T-cell (primary cell): ENCODE results near the gene CYTH1. TPM values are rescaled to one million over a fixed set of nuclear protein-coding genes. Genes with fewer than 3 reads are reported as not detected.
A peak's percentile ranks its signal among the peaks of the same experiment; 100 is the strongest.
"Not testable (repeated sequence)": the region's sequence is repeated elsewhere in the genome, so short reads cannot be mapped to it uniquely, and the experiment has no call there.

Source experiments
- ATAC-seq, 4 experiments: fragments of 200-7000 bp in 3 of 4; fragments of 150-1000 bp in 1 of 4; cut with Tn5 transposase; replicated peaks in 1 of 4; 1 replicate in 3 of 4; 2 replicates in 1 of 4; pipeline ENCODE4 v1.10.0; 2021; ENCODE audit warnings: moderate library complexity in 3 of 4, mild to moderate bottlenecking in 2 of 4, moderate number of reproducible peaks in 1 of 4
- CTCF ChIA-PET, 2 donors: fragments of 300-600 bp; sonication (Branson Sonifier 250); formaldehyde crosslinking; loops; one replicate each; lab custom pipeline; 2022; ENCODE audit warnings: antibody characterized with exemption in 2 of 2; lab: Charles Lee
- POLR2A ChIA-PET, 2 donors: fragments of 300-600 bp; sonication (Branson Sonifier 250); formaldehyde crosslinking; loops; one replicate each; lab custom pipeline; 2022; ENCODE audit warnings: antibody characterized with exemption in 2 of 2; lab: Charles Lee
- DNase-seq, 35 experiments: peaks; one replicate each; pipeline versions ENCODE4 v3.0.0 to v3.0.0-alpha.2; 2013 to 2023
- H3K27ac ChIP-seq: one replicate; pipeline ENCODE4 v1.5.1; 2013; ENCODE audit warnings: low read length
- H3K27me3 ChIP-seq, 2 experiments: replicated peaks in 1 of 2; 1 replicate in 1 of 2; 2 replicates in 1 of 2; pipeline versions ENCODE4 v1.6.1 to v1.7.0; 2013; ENCODE audit warnings: low read length in 1 of 2, mixed read lengths in 1 of 2; ENCODE audit not compliant: control insufficient read depth in 2 of 2, insufficient read depth in 2 of 2; ENCODE audit errors: extremely low read depth in 1 of 2
- H3K36me3 ChIP-seq, 2 donors: 1 replicate in 1 of 2; 2 replicates in 1 of 2; pipeline versions ENCODE4 v1.6.1 to v1.7.0; 2013; ENCODE audit warnings: low read length in 1 of 2; ENCODE audit not compliant: control insufficient read depth in 2 of 2, insufficient read depth in 1 of 2; ENCODE audit errors: extremely low read depth in 1 of 2
- H3K4me1 ChIP-seq, 2 experiments: 1 replicate in 1 of 2; 2 replicates in 1 of 2; pipeline versions ENCODE4 v1.6.1 to v1.7.0; 2013; ENCODE audit warnings: low read length in 2 of 2, mixed read lengths in 1 of 2; ENCODE audit not compliant: insufficient read depth in 2 of 2, control insufficient read depth in 1 of 2; ENCODE audit errors: extremely low read depth in 1 of 2
- H3K4me3 ChIP-seq, 2 donors: 1 replicate in 1 of 2; 2 replicates in 1 of 2; pipeline versions ENCODE4 v1.5.1 to v1.7.0; 2013; ENCODE audit warnings: mild to moderate bottlenecking in 2 of 2, low read length in 1 of 2, moderate library complexity in 1 of 2; ENCODE audit not compliant: control insufficient read depth in 1 of 2; ENCODE audit errors: extremely low read depth in 1 of 2
- H3K9me3 ChIP-seq: 2 replicates; pipeline ENCODE4 v1.7.0; 2013
- H3K27ac Mint-ChIP-seq, 2 donors: one replicate each; pipeline ENCODE4 v1.8.0; 2020 to 2021; ENCODE audit warnings: mild to moderate bottlenecking in 2 of 2, mixed read lengths in 2 of 2
- H3K27me3 Mint-ChIP-seq, 2 donors: one replicate each; pipeline ENCODE4 v1.8.0; 2021 to 2022; ENCODE audit warnings: mixed read lengths in 2 of 2
- H3K36me3 Mint-ChIP-seq: one replicate; pipeline ENCODE4 v1.8.0; 2021; ENCODE audit warnings: mixed read lengths
- H3K4me1 Mint-ChIP-seq, 3 donors: one replicate each; pipeline ENCODE4 v1.8.0; 2020 to 2022; ENCODE audit warnings: mixed read lengths in 3 of 3, mild to moderate bottlenecking in 1 of 3
- H3K4me3 Mint-ChIP-seq, 3 donors: one replicate each; pipeline ENCODE4 v1.8.0; 2020 to 2022; ENCODE audit warnings: mild to moderate bottlenecking in 3 of 3, mixed read lengths in 3 of 3, moderate library complexity in 3 of 3
- H3K9me3 Mint-ChIP-seq, 3 donors: one replicate each; pipeline ENCODE4 v1.8.0; 2020 to 2022; ENCODE audit warnings: mixed read lengths in 3 of 3
- WGBS: methylation state at CpG from one replicate; pipeline ENCODE4 v1.1.5; 2013; ENCODE audit warnings: missing lambda C conversion rate; ENCODE audit not compliant: insufficient coverage; 5-methylcytosine and 5-hydroxymethylcytosine counted together
- total RNA-seq, 35 experiments: library from RNA in 6 of 35; stranded (reverse) in 6 of 35; fragments of 120-200 nt in 1 of 35; gene quantifications; one replicate each; pipeline versions ENCODE4 v1.2.1 to v1.2.4 and lab custom pipeline; 2013 to 2026

CYTH1 gene
- total RNA-seq, 5 donors from 2014 or later (not counting 1 experiment from before 2014, with no cell fraction given): 357 to 509 (median 372) TPM

GRCh38 chr17:78783711-78784324 is 1.7 kb upstream of the CYTH1 start:
- ChIA-PET POLR2A (interaction anchor here in 1 of 2 donors (0.6 kb wide), 1 partner anchor 86 kb away, joined by 7 read pairs; no protein-coding TSS in a partner anchor), CTCF (interaction anchor here in 1 of 2 donors (0.8 kb wide), 1 partner anchor 36 kb away, joined by 3 read pairs; no protein-coding TSS in a partner anchor)
- H3K9me3 ChIP-seq: no peaks in the 10 kb centered on the region
- peaks cover 7 to 79% of the 10 kb centered on the region in 2 experiments for H3K4me1 ChIP-seq
- H3K9me3 Mint-ChIP-seq: no peaks in the 10 kb centered on the region
- peak overlapping the region; percentile 66 for H3K27ac ChIP-seq
- H3K4me3 Mint-ChIP-seq: peak overlapping the region; percentile 84 to 97 (median 85)
- H3K27me3 Mint-ChIP-seq: no peaks in the 10 kb centered on the region
- peaks cover 11% of the 10 kb centered on the region for H3K36me3 Mint-ChIP-seq
- H3K4me3 ChIP-seq: no peak overlapping the region
- no peak for DNase-seq
- H3K36me3 ChIP-seq: peaks cover 0 to 2% of the 10 kb centered on the region in 2 donors
- peaks cover 55 to 68% (median 66%) of the 10 kb centered on the region in 3 donors for H3K4me1 Mint-ChIP-seq
- H3K27ac Mint-ChIP-seq: peak overlapping the region; percentile 90 to 93
- ATAC-seq: no peak
- no peaks in the 10 kb centered on the region for H3K27me3 ChIP-seq
- 99% methylated on average over 5 of the region's 7 CpGs for WGBS

- H3K27me3 ChIP-seq: no peaks in the 10 kb centered on the region
- H3K4me3 ChIP-seq: peak overlapping the region; percentile 62 to 94
- H3K27ac ChIP-seq: peak overlapping the region; percentile 83
- CTCF ChIA-PET: interaction anchor here (0.5 to 2.0 kb wide), 7 partner anchors 19 to 53 kb away, joined by 3 to 11 read pairs (median 3); no protein-coding TSS in a partner anchor
- DNase-seq (peak in 16 of 35 experiments; percentile 18 to 67 (median 46)), ATAC-seq (peak in 3 of 4 experiments; percentile 2 to 14 (median 5))
- WGBS: 0% methylated on average over 63 of the region's 68 CpGs
- no peaks in the 10 kb centered on the region for H3K9me3 ChIP-seq
- no peaks in the 10 kb centered on the region for H3K27me3 Mint-ChIP-seq
- peaks cover 14 to 80% of the 10 kb centered on the region in 2 experiments for H3K4me1 ChIP-seq
- H3K27ac Mint-ChIP-seq: peak overlapping the region; percentile 93 to 94
- H3K9me3 Mint-ChIP-seq: no peaks in the 10 kb centered on the region
- POLR2A ChIA-PET: interaction anchor here in 1 of 2 donors (0.6 to 1.9 kb wide), 6 partner anchors 14 to 60 kb away, joined by 5 to 17 read pairs (median 8); partner anchors contain the start of gene USP36
- peaks cover 0 to 3% of the 10 kb centered on the region in 2 donors for H3K36me3 ChIP-seq
- peaks cover 3% of the 10 kb centered on the region for H3K36me3 Mint-ChIP-seq
- peak overlapping the region; percentile 89 to 97 (median 90) for H3K4me3 Mint-ChIP-seq
- peaks cover 54 to 62% (median 59%) of the 10 kb centered on the region in 3 donors for H3K4me1 Mint-ChIP-seq
These were observed 775 bp downstream of the CYTH1 start for GRCh38 chr17:78781104-78781892.

GRCh38 chr17:78780335-78780734 is 1.7 kb downstream of the CYTH1 start:
- no peaks in the 10 kb centered on the region for H3K9me3 ChIP-seq
- CTCF ChIA-PET: interaction anchor here (0.6 to 2.0 kb wide), 8 partner anchors 11 to 52 kb away, joined by 3 to 11 read pairs (median 4); no protein-coding TSS in a partner anchor
- no peaks in the 10 kb centered on the region for H3K27me3 ChIP-seq
- Mint-ChIP-seq H3K4me3 (peak overlapping the region; percentile 89 to 97 (median 90)), H3K9me3 (no peaks in the 10 kb centered on the region), H3K36me3 (peaks cover 3% of the 10 kb centered on the region), H3K27ac (peak overlapping the region; percentile 97 to 98), H3K4me1 (peaks cover 55 to 61% (median 61%) of the 10 kb centered on the region in 3 donors), H3K27me3 (no peaks in the 10 kb centered on the region)
- ATAC-seq (no peak), DNase-seq (peak in 4 of 35 experiments; percentile 35 to 50 (median 46))
- POLR2A ChIA-PET: interaction anchor here (0.5 to 1.9 kb wide), 10 partner anchors 10 to 504 kb away, joined by 3 to 17 read pairs (median 6); partner anchors contain the start of gene USP36 (in 1 of the 2)
- H3K4me1 ChIP-seq: peaks cover 20 to 78% of the 10 kb centered on the region in 2 experiments
- peak overlapping the region; percentile 83 for H3K27ac ChIP-seq
- peaks cover 0 to 3% of the 10 kb centered on the region in 2 donors for H3K36me3 ChIP-seq
- peak overlapping the region; percentile 62 to 94 for H3K4me3 ChIP-seq
- 10% methylated on average over 2 of the region's 6 CpGs for WGBS

GRCh38 chr17:78779850-78780249 is 2.2 kb downstream of the CYTH1 start:
- POLR2A ChIA-PET: interaction anchor here (0.5 to 1.9 kb wide), 7 partner anchors 9 to 503 kb away, joined by 3 to 17 read pairs (median 3); no protein-coding TSS in a partner anchor
- Histone ChIP-seq H3K36me3 (peaks cover 0 to 3% of the 10 kb centered on the region in 2 donors), H3K27me3 (no peaks in the 10 kb centered on the region), H3K4me1 (peaks cover 20 to 76% of the 10 kb centered on the region in 2 experiments), H3K9me3 (no peaks in the 10 kb centered on the region), H3K4me3 (peak overlapping the region; percentile 62 to 94), H3K27ac (peak overlapping the region; percentile 83)
- H3K36me3 Mint-ChIP-seq: peaks cover 3% of the 10 kb centered on the region
- peak overlapping the region; percentile 97 to 98 for H3K27ac Mint-ChIP-seq
- 0% methylated on average over 1 of the region's 3 CpGs for WGBS
- peak overlapping the region; percentile 89 to 97 (median 90) for H3K4me3 Mint-ChIP-seq
- peaks cover 55 to 61% (median 61%) of the 10 kb centered on the region in 3 donors for H3K4me1 Mint-ChIP-seq
- peak; percentile 40 to 56 (median 54) for ATAC-seq
- CTCF ChIA-PET: interaction anchor here in 1 of 2 donors (0.5 to 2.0 kb wide), 5 partner anchors 11 to 45 kb away, joined by 4 to 11 read pairs (median 9); no protein-coding TSS in a partner anchor
- H3K9me3 Mint-ChIP-seq: no peaks in the 10 kb centered on the region
- peak; percentile 42 to 84 (median 63) for DNase-seq
- no peaks in the 10 kb centered on the region for H3K27me3 Mint-ChIP-seq

- H3K27me3 ChIP-seq, H3K36me3 ChIP-seq, H3K9me3 ChIP-seq, DNase-seq, H3K27me3 Mint-ChIP-seq, ATAC-seq, H3K9me3 Mint-ChIP-seq, H3K36me3 Mint-ChIP-seq: not testable (repeated sequence)
- Mint-ChIP-seq H3K4me1 (peaks cover 56 to 64% (median 62%) of the 10 kb centered on the region in 3 donors), H3K4me3 (peak overlapping the region; percentile 89 to 97 (median 90)), H3K27ac (peak overlapping the region; percentile 97 to 98)
- ChIA-PET POLR2A (interaction anchor here in 1 of 2 donors (0.7 to 1.9 kb wide), 3 partner anchors 20 to 43 kb away, joined by 3 to 17 read pairs (median 3); no protein-coding TSS in a partner anchor), CTCF (interaction anchor here (0.5 to 2.0 kb wide), 6 partner anchors 10 to 44 kb away, joined by 4 to 9 read pairs (median 4); no protein-coding TSS in a partner anchor)
- Histone ChIP-seq H3K4me1 (peaks cover 20 to 75% of the 10 kb centered on the region in 2 experiments), H3K4me3 (peak overlapping the region; percentile 62 to 94), H3K27ac (peak overlapping the region; percentile 83)
- no CpG with 5 or more reads among the region's 5 CpGs for WGBS
These were observed 2.8 kb downstream of the CYTH1 start for GRCh38 chr17:78779286-78779651.
